ENCODE results near the gene TOM1L1. TPM values are rescaled to one million over a fixed set of nuclear protein-coding genes. Genes with fewer than 3 reads are reported as not detected.

Gene TOM1L1
- total and polyA plus RNA-seq, 9 donors, result 5.8 to 33.0 (median 8.9) TPM

- Histone ChIP-seq H3K9me3 (no peaks in the 10 kb centered on the region), H3K4me3 (no peak overlapping the region), H3K27ac (no peak overlapping the region), H3K4me1 (ENCODE audit: insufficient read depth) (no peaks in the 10 kb centered on the region), H3K27me3 (no peaks in the 10 kb centered on the region), H3K36me3 (no peaks in the 10 kb centered on the region)
- TF ChIP-seq EP300 (IDR thresholded peaks at IDR 0.05), result no peak
- no peak for TF ChIP-seq CTCF (IDR thresholded peaks at IDR 0.05)
- no peak for TF ChIP-seq POLR2A (IDR thresholded peaks at IDR 0.05)
- intact Hi-C loops (cut with DNase I), result no loop called here
- WGBS, 3 donors, result 0 to 100% (median 94%) methylated on average over 1 of the region's 1 CpG
- DNase-seq, result no peak
Measured at GRCh38 chr17:54932711-54933110, 32.1 kb downstream of the TOM1L1 start.

- Histone ChIP-seq H3K27ac (no peak overlapping the region), H3K36me3 (no peaks in the 10 kb centered on the region), H3K27me3 (no peaks in the 10 kb centered on the region), H3K4me1 (ENCODE audit: insufficient read depth) (no peaks in the 10 kb centered on the region), H3K9me3 (no peaks in the 10 kb centered on the region), H3K4me3 (no peak overlapping the region)
- TF ChIP-seq POLR2A (IDR thresholded peaks at IDR 0.05), result no peak
- no peak for DNase-seq
- intact Hi-C loops (cut with DNase I), result no loop called here
- WGBS, 3 donors, result 92 to 94% (median 93%) methylated on average over 3 of the region's 3 CpGs
Measured at GRCh38 chr17:54933921-54934320, 33.3 kb downstream of the TOM1L1 start.

- DNase-seq, result no peak
- TF ChIP-seq POLR2A (IDR thresholded peaks at IDR 0.05), result no peak
- TF ChIP-seq EP300 (IDR thresholded peaks at IDR 0.05), result no peak
- TF ChIP-seq CTCF (IDR thresholded peaks at IDR 0.05), result no peak
- no peak overlapping the region for H3K27ac ChIP-seq
- H3K9me3 ChIP-seq, result no peaks in the 10 kb centered on the region
- 89 to 93% (median 90%) methylated on average over 5 of the region's 5 CpGs for WGBS, 3 donors
- no peak overlapping the region for H3K4me3 ChIP-seq
- H3K27me3 ChIP-seq, result no peaks in the 10 kb centered on the region
- H3K4me1 ChIP-seq (ENCODE audit: insufficient read depth), result no peaks in the 10 kb centered on the region
- intact Hi-C loops (cut with DNase I), result no loop called here
- no peaks in the 10 kb centered on the region for H3K36me3 ChIP-seq
Measured at GRCh38 chr17:54935471-54935870, 34.8 kb downstream of the TOM1L1 start.

- 69 to 72% (median 70%) methylated on average over 5 of the region's 5 CpGs for WGBS, 3 donors
- H3K4me3 ChIP-seq, result no peak overlapping the region
- H3K36me3 ChIP-seq, result no peaks in the 10 kb centered on the region
- no peaks in the 10 kb centered on the region for H3K9me3 ChIP-seq
- intact Hi-C loops (cut with DNase I), result no loop called here
- no peaks in the 10 kb centered on the region for H3K27me3 ChIP-seq
- no peak for DNase-seq
- no peaks in the 10 kb centered on the region for H3K4me1 ChIP-seq (ENCODE audit: insufficient read depth)
- H3K27ac ChIP-seq, result no peak overlapping the region
- TF ChIP-seq EP300 (IDR thresholded peaks at IDR 0.05) (no peak), POLR2A (IDR thresholded peaks at IDR 0.05) (no peak), CTCF (IDR thresholded peaks at IDR 0.05) (no peak)
Measured at GRCh38 chr17:54937018-54937417, 36.4 kb downstream of the TOM1L1 start.

GRCh38 chr17:54937426-54937825 is 36.8 kb downstream of the TOM1L1 start:
- Histone ChIP-seq H3K4me1 (ENCODE audit: insufficient read depth) (no peaks in the 10 kb centered on the region), H3K27ac (no peak overlapping the region), H3K9me3 (no peaks in the 10 kb centered on the region), H3K27me3 (no peaks in the 10 kb centered on the region), H3K4me3 (no peak overlapping the region), H3K36me3 (no peaks in the 10 kb centered on the region)
- intact Hi-C loops (cut with DNase I), result no loop called here
- DNase-seq, result no peak
- WGBS, 3 donors, result 95 to 98% (median 97%) methylated on average over 1 of the region's 1 CpG
- TF ChIP-seq EP300 (IDR thresholded peaks at IDR 0.05), result no peak
- TF ChIP-seq POLR2A (IDR thresholded peaks at IDR 0.05), result no peak
- TF ChIP-seq CTCF (IDR thresholded peaks at IDR 0.05), result no peak
